Uterine smooth muscle cell (primary cell): ENCODE measurements around the gene PKN3. TPM values are rescaled to one million over a fixed set of nuclear protein-coding genes. Genes with fewer than 3 reads are reported as not detected.

Experiments used
- total RNA-seq: library from RNA; depleted of rRNA; stranded (reverse); fragments of >200 nt; gene quantifications from 2 replicates; pipeline ENCODE4 v1.2.3, GENCODE V29; 2014

PKN3 gene
- total RNA-seq: 1.5 and 4.0 TPM in 2 replicates

DNA sequence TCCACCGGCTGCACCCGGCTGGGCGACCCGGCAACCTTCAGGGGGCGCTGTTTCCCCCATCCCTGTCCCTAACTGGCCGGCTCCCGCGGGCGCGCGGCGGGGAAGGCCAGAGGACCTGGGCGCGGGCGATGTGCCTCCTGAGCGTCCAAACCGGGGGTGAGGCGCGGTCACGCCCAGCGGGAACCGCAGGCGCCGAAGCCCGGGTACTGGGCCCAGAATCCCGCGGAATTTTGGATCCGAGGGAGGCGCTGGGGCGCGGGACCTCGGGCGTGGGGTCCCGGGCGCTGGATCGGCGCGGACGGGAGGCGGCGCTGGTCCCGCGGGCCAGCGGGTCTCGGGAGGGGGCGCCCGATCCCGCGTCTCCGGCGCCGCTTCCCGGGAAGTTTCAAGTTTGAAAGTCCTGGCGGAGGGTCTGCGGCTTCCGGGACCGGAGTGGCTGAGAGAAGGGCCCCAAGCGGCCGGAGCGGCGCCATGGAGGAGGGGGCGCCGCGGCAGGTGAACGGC lies at the start of gene PKN3:
TSS of gene PKN3 (plus strand) at position 59 of the 504 bp plus-strand sequence. CDS start at position 472, 413 bp downstream.

DNA sequence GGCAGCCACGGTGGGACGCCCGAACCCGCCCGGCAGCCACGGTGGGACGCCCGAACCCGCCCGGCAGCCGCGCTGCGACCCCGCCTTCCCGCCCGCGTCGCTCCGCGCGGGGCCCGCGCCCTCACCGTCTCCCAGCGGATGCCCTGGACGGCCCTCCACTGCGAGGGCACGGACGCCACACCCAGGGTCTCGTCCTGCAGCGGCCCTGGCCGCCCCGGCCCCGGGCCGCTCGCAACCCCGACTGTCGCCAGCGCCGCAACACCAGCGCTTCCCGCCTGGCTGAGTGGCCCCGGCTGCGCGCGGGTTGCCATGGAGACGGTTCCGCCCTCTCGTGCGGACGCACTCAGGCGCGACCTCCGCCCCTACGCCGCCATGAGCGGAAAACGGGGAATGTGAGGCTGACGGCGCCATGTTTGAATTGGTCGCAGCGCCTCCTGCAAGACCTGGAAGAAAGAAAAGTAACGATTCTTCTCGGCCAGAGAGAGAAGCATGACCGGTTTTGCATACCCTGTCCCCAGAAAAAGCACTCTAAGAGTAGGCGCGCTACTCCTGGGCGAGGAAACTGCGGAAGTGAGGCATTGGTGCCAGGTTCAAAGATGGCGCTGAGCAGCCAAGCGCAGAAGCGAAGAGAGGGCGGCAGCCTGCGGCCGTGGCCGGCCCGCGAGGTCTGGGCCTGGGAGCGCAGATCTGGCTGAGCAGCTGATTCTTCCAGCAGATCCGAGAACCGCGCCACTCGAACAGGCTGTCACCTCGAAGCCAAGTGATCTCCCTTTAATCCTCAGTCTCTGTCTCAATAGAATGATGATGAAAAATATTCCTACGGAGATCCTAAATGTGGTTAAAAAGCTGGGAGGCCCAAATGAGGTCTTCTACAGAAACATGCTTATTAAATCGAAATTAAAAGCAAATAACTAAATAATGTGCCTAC lies 45.6 kb upstream of the PKN3 start, which contains the start of gene DYNC2I2:
TSS of gene DYNC2I2 (minus strand) at position 432 of the 928 bp plus-strand sequence. CDS start at position 311, 121 bp downstream.

DNA sequence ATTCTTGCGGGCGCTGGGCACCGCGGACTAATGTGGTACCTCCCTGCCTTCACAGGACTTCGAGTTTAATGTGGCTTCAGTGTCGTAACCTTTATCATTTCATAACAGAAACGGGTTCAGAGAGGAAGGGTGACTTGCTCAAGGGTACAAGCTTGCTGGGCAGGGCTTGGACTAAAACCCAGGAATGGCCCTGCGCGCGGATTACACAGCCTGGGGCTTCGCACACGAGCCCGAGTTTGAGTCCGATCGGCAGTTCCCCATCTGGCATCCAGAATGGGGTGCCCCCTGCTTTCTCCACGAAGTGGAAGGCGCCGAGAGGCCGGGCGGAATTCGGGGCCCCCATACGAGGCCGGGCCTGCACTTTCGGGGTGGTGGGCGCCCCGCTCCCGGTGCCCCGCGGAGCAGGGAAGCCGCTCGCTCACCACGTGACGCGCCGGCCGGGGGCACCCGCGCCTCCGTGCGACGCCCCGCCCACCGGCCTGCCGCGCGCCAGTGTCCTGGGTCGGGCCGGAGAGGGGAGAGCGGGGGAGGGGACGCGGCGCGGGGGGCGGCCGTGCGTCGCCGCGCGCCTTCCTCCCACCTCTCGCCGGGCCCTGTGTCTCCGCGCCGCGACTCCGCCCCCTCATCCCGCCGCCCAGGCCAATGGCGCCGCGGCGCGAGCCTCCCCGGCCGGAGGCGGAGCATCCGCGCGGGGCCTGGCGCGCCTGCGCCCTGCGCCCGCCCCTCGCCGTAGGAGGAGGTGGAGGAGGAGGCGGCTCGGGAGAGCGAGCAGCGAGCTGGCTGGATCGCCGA lies 13.6 kb upstream of the PKN3 start, which contains the start of gene SET:
TSS of gene SET (plus strand) at position 722 of the 792 bp plus-strand sequence. CDS start 361 bp downstream, outside the sequence.

DNA sequence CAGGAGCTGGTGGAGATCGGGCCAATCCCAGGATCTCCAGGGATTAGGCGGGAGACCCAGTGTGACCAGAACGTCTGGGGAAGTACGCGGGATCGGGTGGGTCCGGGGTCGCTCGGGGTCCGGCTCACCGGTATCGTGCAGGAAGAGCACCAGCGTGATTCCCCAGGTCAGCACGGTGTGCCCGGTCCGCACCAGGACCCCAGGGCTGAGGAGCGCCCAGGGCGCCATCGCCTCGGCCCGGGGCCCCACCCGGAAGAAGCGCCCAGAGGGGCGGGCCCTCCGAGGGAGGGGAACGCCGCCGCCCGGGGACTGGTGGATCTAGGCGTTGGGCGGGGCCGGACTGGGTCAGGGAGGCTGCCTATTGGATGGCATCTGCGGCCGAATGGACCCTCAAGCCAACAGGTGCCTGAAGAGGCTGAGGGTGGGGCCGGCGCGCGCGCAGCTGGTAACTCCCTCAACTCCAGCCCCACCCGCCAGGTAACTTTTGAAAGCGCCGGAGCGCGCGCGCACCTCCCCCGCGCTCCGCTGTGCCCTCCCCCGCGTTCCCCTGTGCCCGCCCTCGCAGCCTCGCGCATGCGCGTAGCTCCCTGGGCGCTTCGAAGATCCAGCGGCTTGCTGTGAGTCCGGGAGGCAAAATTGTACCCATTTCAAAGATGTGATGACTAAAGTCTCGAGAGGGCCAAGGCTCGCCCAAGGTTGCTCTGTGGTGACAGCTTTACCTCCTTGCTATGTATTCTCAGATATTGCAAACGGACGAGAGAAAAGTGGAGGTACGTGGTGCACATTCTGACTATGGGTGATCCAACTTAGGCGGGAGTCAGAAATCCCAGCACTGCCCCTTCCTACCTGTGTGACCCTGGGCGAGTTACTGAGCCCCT lies 21.8 kb downstream of the PKN3 start, which contains the start of gene ZDHHC12:
TSS of gene ZDHHC12 (minus strand) at position 262 of the 878 bp plus-strand sequence. CDS start at position 228, 34 bp downstream.

Other genes with a start within 250 kb of the PKN3 start
- 36.2 and 63.7 TPM in 2 replicates for gene ODF2, start 246.5 kb upstream of the PKN3 start, total RNA-seq
- gene GLE1, start 197.8 kb upstream of the PKN3 start, total RNA-seq: 31.9 and 42.6 TPM in 2 replicates
- 323 and 344 TPM in 2 replicates for gene SPTAN1, start 149.9 kb upstream of the PKN3 start, total RNA-seq
- gene DYNC2I2, start 45.7 kb upstream of the PKN3 start, total RNA-seq: 52.7 and 113 TPM in 2 replicates
- 571 and 611 TPM in 2 replicates for gene SET, start 13.3 kb upstream of the PKN3 start, total RNA-seq
- gene ZDHHC12, start 21.6 kb downstream of the PKN3 start, total RNA-seq: 29.1 and 42.5 TPM in 2 replicates
- 20.8 and 23.6 TPM in 2 replicates for gene ZER1, start 69.4 kb downstream of the PKN3 start, total RNA-seq
- gene TBC1D13, start 84.8 kb downstream of the PKN3 start, total RNA-seq: 11.4 and 13.8 TPM in 2 replicates
- gene ENDOG, start 116.0 kb downstream of the PKN3 start, total RNA-seq: 20.9 and 48.4 TPM in 2 replicates
- 19.5 and 20.2 TPM in 2 replicates for gene SPOUT1, start 127.3 kb downstream of the PKN3 start, total RNA-seq
- 12.2 and 13.4 TPM in 2 replicates for gene KYAT1, start 179.4 kb downstream of the PKN3 start, total RNA-seq
- 29.1 and 36.1 TPM in 2 replicates for gene LRRC8A, start 179.6 kb downstream of the PKN3 start, total RNA-seq
- gene PHYHD1, start 218.5 kb downstream of the PKN3 start, total RNA-seq: 3.4 and 6.2 TPM in 2 replicates
- gene DOLK, start 245.1 kb downstream of the PKN3 start, total RNA-seq: 31.6 and 32.9 TPM in 2 replicates
- gene NUP188, start 245.2 kb downstream of the PKN3 start, total RNA-seq: 37.7 and 70.7 TPM in 2 replicates